Fibroblast of mammary gland (primary cell): Measurements from ENCODE around the gene TRAF3.

ENCODE experiments used
- DNase-seq: peaks from one replicate; pipeline ENCODE4 v3.0.0-alpha.2; 2010; ENCODE audit warnings: low read depth
- H3K4me3 ChIP-seq: 2 replicates; pipeline ENCODE4 v1.5.1; 2011; ENCODE audit warnings: low read depth, mild to moderate bottlenecking, low read length, moderate library complexity; ENCODE audit not compliant: control insufficient read depth
- CTCF ChIP-seq: conservative IDR thresholded peaks from 2 replicates; pipeline ENCODE4 v1.5.1; 2011; ENCODE audit warnings: low read depth, low read length, inconsistent platforms; ENCODE audit not compliant: control insufficient read depth, insufficient read depth

Gene TRAF3

GRCh38 chr14:102953100-102953499 lies 175.9 kb downstream of the TRAF3 start:
- no peak for TF ChIP-seq CTCF
- H3K4me3 ChIP-seq: no peak overlapping the region
- DNase-seq: no peak

- no peak for TF ChIP-seq CTCF
- no peak for DNase-seq
- no peak overlapping the region for H3K4me3 ChIP-seq
Measured at GRCh38 chr14:102954081-102954789, 177.0 kb downstream of the TRAF3 start.

DNA sequence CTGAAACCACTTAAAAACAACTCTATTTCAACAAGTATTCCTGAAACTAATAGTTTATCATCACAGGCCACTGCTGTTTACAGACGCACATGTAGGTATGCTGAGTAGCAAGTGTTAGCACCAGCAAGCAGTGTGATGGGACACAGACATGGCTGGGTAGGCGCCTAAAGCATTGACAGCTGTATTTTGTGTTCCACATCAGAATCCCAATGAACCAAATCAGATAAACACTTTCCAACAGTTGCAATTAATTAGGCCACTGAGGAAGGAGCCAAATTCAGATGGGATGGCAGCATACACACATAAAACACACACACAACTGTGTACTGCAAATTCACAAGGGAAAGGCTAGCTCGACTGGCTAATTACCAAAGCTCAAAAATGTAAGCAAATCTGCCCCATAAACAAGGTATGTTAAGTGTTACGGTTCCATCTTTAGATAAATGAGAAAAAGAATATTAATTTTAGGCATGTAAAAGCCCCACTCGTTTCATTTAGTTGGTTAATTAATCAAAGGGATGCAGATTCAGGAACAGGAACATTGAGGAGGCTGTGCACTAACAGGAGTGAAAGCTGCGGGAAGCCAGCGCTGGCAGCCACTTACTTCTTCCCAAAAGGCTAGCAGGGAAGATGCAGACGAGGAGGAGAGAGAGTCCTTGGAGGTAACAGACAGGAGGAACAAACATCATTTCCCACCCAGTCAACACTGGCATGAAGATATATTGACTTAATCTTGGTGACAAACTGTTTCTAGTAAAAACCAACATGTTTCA lies 178.6 kb downstream of the TRAF3 start:
- no peak for TF ChIP-seq CTCF
- DNase-seq: no peak
- no peak overlapping the region for H3K4me3 ChIP-seq

GRCh38 chr14:102957222-102957621 lies 180.0 kb downstream of the TRAF3 start:
- H3K4me3 ChIP-seq: no peak overlapping the region
- TF ChIP-seq CTCF: no peak
- peak; percentile 54 for DNase-seq

- DNase-seq: no peak
- no peak for TF ChIP-seq CTCF
- no peak overlapping the region for H3K4me3 ChIP-seq
Measured at GRCh38 chr14:102958461-102958860, 181.2 kb downstream of the TRAF3 start.
